HG03039 (cell line): ENCODE measurements around the gene SERPINH1.
"Not testable (repeated sequence)": the region's sequence is repeated elsewhere in the genome, so short reads cannot be mapped to it uniquely, and the experiment has no call there.

Experiments used
- ATAC-seq: cut with Tn5 transposase; IDR thresholded peaks from one replicate; pipeline ENCODE4 v1.9.1; 2021; ENCODE audit warnings: mild to moderate bottlenecking, moderate library complexity; ENCODE audit not compliant: unreplicated experiment

SERPINH1 gene

GRCh38 chr11:75572744-75573143 lies 10.7 kb downstream of the SERPINH1 start:
- no peak for ATAC-seq

- ATAC-seq: no peak
Measured at GRCh38 chr11:75574698-75575602, 12.9 kb downstream of the SERPINH1 start.

- no peak for ATAC-seq
Measured at GRCh38 chr11:75576017-75576416, 14.0 kb downstream of the SERPINH1 start.

GRCh38 chr11:75576499-75576918 lies 14.5 kb downstream of the SERPINH1 start:
- ATAC-seq: no peak

GRCh38 chr11:75577207-75577606 lies 15.2 kb downstream of the SERPINH1 start:
- no peak for ATAC-seq

- no peak for ATAC-seq
Measured at GRCh38 chr11:75578977-75579376, 16.9 kb downstream of the SERPINH1 start.

GRCh38 chr11:75579841-75580240 lies 17.8 kb downstream of the SERPINH1 start:
- no peak for ATAC-seq

- no peak for ATAC-seq
Measured at GRCh38 chr11:75582506-75582894, 20.4 kb downstream of the SERPINH1 start.

- ATAC-seq: no peak
Measured at GRCh38 chr11:75582895-75583717, 21.1 kb downstream of the SERPINH1 start.

- no peak for ATAC-seq
Measured at GRCh38 chr11:75583718-75584658, 21.9 kb downstream of the SERPINH1 start.

- not testable (repeated sequence) for ATAC-seq
Measured at GRCh38 chr11:75584659-75585292, 22.7 kb downstream of the SERPINH1 start.

- ATAC-seq: no peak
Measured at GRCh38 chr11:75585293-75585670, 23.2 kb downstream of the SERPINH1 start.

GRCh38 chr11:75586395-75586794 lies 24.3 kb downstream of the SERPINH1 start:
- no peak for ATAC-seq

- ATAC-seq: no peak
Measured at GRCh38 chr11:75588051-75588481, 26.0 kb downstream of the SERPINH1 start.

GRCh38 chr11:75589051-75589450 lies 27.0 kb downstream of the SERPINH1 start:
- ATAC-seq: no peak

- ATAC-seq: no peak
Measured at GRCh38 chr11:75589933-75590332, 27.9 kb downstream of the SERPINH1 start.

GRCh38 chr11:75591371-75591770 lies 29.3 kb downstream of the SERPINH1 start:
- ATAC-seq: no peak

GRCh38 chr11:75591966-75592365 lies 29.9 kb downstream of the SERPINH1 start:
- no peak for ATAC-seq

- no peak for ATAC-seq
Measured at GRCh38 chr11:75592715-75593114, 30.7 kb downstream of the SERPINH1 start.

GRCh38 chr11:75593286-75593915 lies 31.3 kb downstream of the SERPINH1 start:
- ATAC-seq: no peak
